Caco-2 (cell line): ENCODE data around the gene MCOLN3. TPM values are rescaled to one million over a fixed set of nuclear protein-coding genes. Genes with fewer than 3 reads are reported as not detected.

Experiments used
- BruUV-seq: library from RNA; stranded (reverse); fragments of 400-500 nt; replicated peaks from 2 replicates; lab custom pipeline; 2021; lab: Mats Ljungman, UMichigan
- CTCF ChIA-PET: fragments of 300-600 bp; sonication (Branson Sonifier 250); formaldehyde crosslinking; loops from one replicate; lab custom pipeline; 2022; ENCODE audit warnings: antibody characterized with exemption; lab: Charles Lee
- POLR2A ChIA-PET: fragments of 300-600 bp; sonication (Branson Sonifier 250); formaldehyde crosslinking; loops from one replicate; lab custom pipeline; 2022; ENCODE audit warnings: antibody characterized with exemption; lab: Charles Lee
- DNase-seq, 2 experiments: peaks; one replicate each; pipeline versions ENCODE4 v3.0.0 to v3.0.0-alpha.2; 2020 to 2022
- H3K27me3 ChIP-seq: replicated peaks from 2 replicates; pipeline ENCODE4 v1.6.0; 2011; ENCODE audit warnings: low read length; ENCODE audit not compliant: control insufficient read depth, insufficient read depth
- H3K36me3 ChIP-seq: 2 replicates; pipeline ENCODE4 v1.5.1; 2011; ENCODE audit warnings: low read length; ENCODE audit not compliant: control insufficient read depth, insufficient read depth
- H3K4me1 ChIP-seq: fragments of 250-450 bp; sonication (Bioruptor Pico); 2 replicates; pipeline ENCODE4 v1.5.1; 2020; ENCODE audit warnings: mild to moderate bottlenecking
- H3K4me3 ChIP-seq: 2 replicates; pipeline ENCODE4 v1.5.1; 2011; ENCODE audit warnings: low read depth, mild to moderate bottlenecking, control low read depth, low read length
- H3K9me3 ChIP-seq: fragments of 250-450 bp; sonication (Bioruptor Pico); 2 replicates; pipeline ENCODE4 v1.5.1; 2020; ENCODE audit warnings: mild to moderate bottlenecking, moderate library complexity
- H3K27ac Mint-ChIP-seq: one replicate; pipeline ENCODE4 v1.8.0; 2022; ENCODE audit warnings: mixed read lengths; ENCODE audit not compliant: unreplicated experiment
- H3K27me3 Mint-ChIP-seq: one replicate; pipeline ENCODE4 v1.8.0; 2022; ENCODE audit warnings: mixed read lengths; ENCODE audit not compliant: insufficient read depth, unreplicated experiment
- H3K36me3 Mint-ChIP-seq: one replicate; pipeline ENCODE4 v1.8.0; 2022; ENCODE audit warnings: mild to moderate bottlenecking, mixed read lengths; ENCODE audit not compliant: insufficient read depth, unreplicated experiment
- H3K4me1 Mint-ChIP-seq: one replicate; pipeline ENCODE4 v1.8.0; 2022; ENCODE audit warnings: low read depth, mixed read lengths; ENCODE audit not compliant: unreplicated experiment
- H3K4me3 Mint-ChIP-seq: one replicate; pipeline ENCODE4 v1.8.0; 2022; ENCODE audit warnings: mild to moderate bottlenecking, moderate library complexity, mixed read lengths; ENCODE audit not compliant: unreplicated experiment
- H3K9me3 Mint-ChIP-seq: one replicate; pipeline ENCODE4 v1.8.0; 2022; ENCODE audit warnings: mixed read lengths; ENCODE audit not compliant: unreplicated experiment
- intact Hi-C: fragments of 100-400 bp; cut with micrococcal nuclease; formaldehyde crosslinking; loops from one replicate; pipeline ENCODE4 v1.10.0; 2022; ENCODE audit not compliant: unreplicated experiment
- total RNA-seq: library from RNA; stranded (reverse); gene quantifications from 2 replicates; pipeline ENCODE4 v1.2.3, GENCODE V29; 2022
- TF ChIP-seq, protein P1 (sequence below), 2 experiments: fragments of 200-600 bp in 1 of 2; IDR thresholded peaks; 1 replicate in 1 of 2; 2 replicates in 1 of 2; pipeline versions ENCODE4 v1.5.1 to v1.8.0; 2011 to 2022; ENCODE audit warnings: antibody characterized with exemption in 1 of 2, control low read depth in 1 of 2, inconsistent platforms in 1 of 2, low read depth in 1 of 2, low read length in 1 of 2, mild to moderate bottlenecking in 1 of 2, moderate library complexity in 1 of 2; ENCODE audit not compliant: insufficient read depth in 1 of 2, severe bottlenecking in 1 of 2, unreplicated experiment in 1 of 2

MCOLN3 gene
- total RNA-seq, 1 experiment from 2014 or later = 2.5 TPM

DNA sequence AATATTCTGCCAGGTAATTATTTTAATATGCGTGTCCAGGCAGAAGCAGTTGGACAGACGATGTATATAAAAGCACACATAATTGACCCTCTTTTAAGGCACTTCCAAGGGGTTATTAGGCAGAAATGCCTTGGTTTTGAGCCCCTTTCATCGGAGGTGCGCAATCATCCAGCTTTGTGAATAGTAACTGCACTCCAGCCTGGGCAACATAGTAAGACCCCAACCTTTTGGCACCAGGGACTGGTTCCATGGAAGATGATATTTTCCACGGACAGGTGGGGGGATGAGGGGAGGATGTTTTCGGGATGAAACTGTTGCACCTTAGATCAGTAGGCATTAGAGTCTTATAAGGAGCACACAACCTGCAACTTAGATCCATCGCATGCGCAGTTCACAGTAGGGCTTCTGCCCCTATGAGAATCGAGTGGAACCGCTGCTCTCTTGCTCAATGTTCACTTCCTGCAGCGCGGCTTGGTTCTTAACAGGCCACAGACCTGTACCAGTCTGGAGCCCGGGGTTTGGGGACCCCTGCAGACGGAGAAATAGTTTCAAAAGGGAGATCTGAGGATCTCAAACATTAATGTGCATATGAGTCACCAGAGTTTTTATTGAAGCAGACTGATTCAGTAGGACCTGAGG lies 49.5 kb downstream of the MCOLN3 start:
- Histone ChIP-seq H3K4me3 (no peak overlapping the region), H3K36me3 (no peaks in the 10 kb centered on the region), H3K27me3 (no peaks in the 10 kb centered on the region; the same call in 1 of the 2 replicates), H3K4me1 (0 out of 2 replicates have a peak, but pooled peaks cover 5% of the 10 kb centered on the region), H3K9me3 (no peaks in the 10 kb centered on the region)
- intact Hi-C loops = loop anchor here (2.0 kb wide), 1 partner anchor 54 kb away; no protein-coding TSS in a partner anchor
- no peak overlapping the region for H3K27ac Mint-ChIP-seq
- BruUV-seq = no TSS peak
- H3K4me1 Mint-ChIP-seq = no peaks in the 10 kb centered on the region
- ChIA-PET CTCF (no interaction called here), POLR2A (no interaction called here)
- no peak overlapping the region for H3K4me3 Mint-ChIP-seq
- no peaks in the 10 kb centered on the region for H3K9me3 Mint-ChIP-seq
- DNase-seq = no peak
- H3K36me3 Mint-ChIP-seq = no peaks in the 10 kb centered on the region
- TF ChIP-seq, protein P1, sequence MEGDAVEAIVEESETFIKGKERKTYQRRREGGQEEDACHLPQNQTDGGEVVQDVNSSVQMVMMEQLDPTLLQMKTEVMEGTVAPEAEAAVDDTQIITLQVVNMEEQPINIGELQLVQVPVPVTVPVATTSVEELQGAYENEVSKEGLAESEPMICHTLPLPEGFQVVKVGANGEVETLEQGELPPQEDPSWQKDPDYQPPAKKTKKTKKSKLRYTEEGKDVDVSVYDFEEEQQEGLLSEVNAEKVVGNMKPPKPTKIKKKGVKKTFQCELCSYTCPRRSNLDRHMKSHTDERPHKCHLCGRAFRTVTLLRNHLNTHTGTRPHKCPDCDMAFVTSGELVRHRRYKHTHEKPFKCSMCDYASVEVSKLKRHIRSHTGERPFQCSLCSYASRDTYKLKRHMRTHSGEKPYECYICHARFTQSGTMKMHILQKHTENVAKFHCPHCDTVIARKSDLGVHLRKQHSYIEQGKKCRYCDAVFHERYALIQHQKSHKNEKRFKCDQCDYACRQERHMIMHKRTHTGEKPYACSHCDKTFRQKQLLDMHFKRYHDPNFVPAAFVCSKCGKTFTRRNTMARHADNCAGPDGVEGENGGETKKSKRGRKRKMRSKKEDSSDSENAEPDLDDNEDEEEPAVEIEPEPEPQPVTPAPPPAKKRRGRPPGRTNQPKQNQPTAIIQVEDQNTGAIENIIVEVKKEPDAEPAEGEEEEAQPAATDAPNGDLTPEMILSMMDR (IDR thresholded peaks at IDR 0.05; ENCODE audit: insufficient read depth in 1 of 2, low read depth in 1 of 2, low read length in 1 of 2, severe bottlenecking in 1 of 2, unreplicated experiment in 1 of 2) = no peak
- peaks cover 27% of the 10 kb centered on the region for H3K27me3 Mint-ChIP-seq

DNA sequence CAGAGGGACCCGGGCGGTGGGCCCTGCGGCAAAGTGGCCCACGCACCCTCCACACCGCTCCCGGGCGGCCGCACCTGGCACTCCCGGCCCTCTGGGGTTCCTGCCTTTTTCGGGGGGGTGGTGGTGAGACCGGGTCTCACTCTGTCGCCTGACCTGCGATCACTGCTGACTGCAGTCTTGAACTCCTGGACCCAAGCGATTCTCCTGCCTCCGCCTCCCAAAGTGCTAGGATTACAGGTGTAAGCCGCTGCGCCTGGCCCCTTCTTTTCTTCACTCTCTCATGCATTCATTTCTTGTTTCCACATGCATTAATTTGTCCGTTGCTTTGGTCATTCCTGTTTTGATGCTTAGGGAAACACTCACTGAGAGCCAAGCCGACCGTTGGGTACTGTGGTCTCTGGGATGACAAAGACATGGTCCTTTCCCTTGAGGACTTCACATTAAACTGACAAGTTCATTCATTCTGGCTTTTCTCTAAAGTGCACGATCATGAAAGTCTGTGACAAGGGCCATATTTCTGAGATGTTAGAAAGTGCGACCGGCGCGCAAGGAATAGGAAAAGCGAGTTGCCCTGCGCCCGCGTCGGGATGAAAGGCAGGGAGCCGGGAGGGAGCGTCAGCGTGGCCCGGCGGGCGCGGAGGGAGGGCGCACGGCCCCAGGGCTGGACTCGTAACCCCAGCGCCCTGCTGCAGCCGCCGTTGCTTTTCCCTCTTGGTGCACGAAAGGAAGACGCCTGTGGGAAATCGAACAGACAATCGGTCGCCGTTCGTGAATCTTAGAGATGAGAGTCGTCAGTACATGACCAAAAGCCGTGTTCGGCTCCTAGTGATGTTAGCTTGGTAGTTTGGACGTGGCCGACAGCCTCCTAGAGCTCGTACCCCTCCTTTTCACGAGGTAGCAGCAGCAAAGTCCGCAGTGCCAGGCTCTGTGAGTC lies 50.4 kb downstream of the MCOLN3 start:
- Mint-ChIP-seq H3K27ac (no peak overlapping the region), H3K4me3 (peak overlapping the region; percentile 73), H3K9me3 (no peaks in the 10 kb centered on the region), H3K36me3 (no peaks in the 10 kb centered on the region), H3K27me3 (peaks cover 28% of the 10 kb centered on the region), H3K4me1 (no peaks in the 10 kb centered on the region)
- intact Hi-C loops = loop anchor here (2.0 kb wide), 1 partner anchor 53 kb away; no protein-coding TSS in a partner anchor
- Histone ChIP-seq H3K27me3 (no peaks in the 10 kb centered on the region; the same call in 1 of the 2 replicates), H3K9me3 (no peaks in the 10 kb centered on the region), H3K4me3 (peak overlapping the region; percentile 30), H3K4me1 (0 out of 2 replicates have a peak, but pooled peaks cover 5% of the 10 kb centered on the region), H3K36me3 (no peaks in the 10 kb centered on the region)
- POLR2A ChIA-PET = no interaction called here
- TF ChIP-seq, protein P1 (IDR thresholded peaks at IDR 0.05; ENCODE audit: insufficient read depth in 1 of 2, low read depth in 1 of 2, low read length in 1 of 2, severe bottlenecking in 1 of 2, unreplicated experiment in 1 of 2) = no peak
- no TSS peak for BruUV-seq
- CTCF ChIA-PET = no interaction called here
- peak in 1 of 2 experiments; percentile 4 for DNase-seq
